Nucleus accumbens (tissue), 56 donors: Measurements from ENCODE around the gene CROCC2.

Experiments used
- DNase-seq, 56 donors: peaks; one replicate each; lab custom pipeline; 2025; lab: John Stamatoyannopoulos, UW

CROCC2 gene

GRCh38 chr2:240904216-240905175 is 1.6 kb upstream of the CROCC2 start:
- DNase-seq: no peak

GRCh38 chr2:240905176-240905781 is 857 bp upstream of the CROCC2 start:
- DNase-seq: no peak

- no peak for DNase-seq
Measured at GRCh38 chr2:240906911-240907590, 915 bp downstream of the CROCC2 start.

- no peak for DNase-seq
Measured at GRCh38 chr2:240909216-240909974, 3.3 kb downstream of the CROCC2 start.

- no peak for DNase-seq
Measured at GRCh38 chr2:240911641-240912265, 5.6 kb downstream of the CROCC2 start.

- DNase-seq: no peak
Measured at GRCh38 chr2:240912878-240913809, 7.0 kb downstream of the CROCC2 start.

- DNase-seq: peak in 38 of 56 donors; percentile 3 to 70 (median 30)
Measured at GRCh38 chr2:240913810-240914644, 7.9 kb downstream of the CROCC2 start.

- no peak for DNase-seq
Measured at GRCh38 chr2:240914645-240915525, 8.7 kb downstream of the CROCC2 start.

- DNase-seq: peak in 1 of 56 donors; percentile 17
Measured at GRCh38 chr2:240915526-240916341, 9.6 kb downstream of the CROCC2 start.

GRCh38 chr2:240916571-240917008 is 10.5 kb downstream of the CROCC2 start:
- DNase-seq: peak in 6 of 56 donors; percentile 11 to 41 (median 24)

GRCh38 chr2:240917009-240917683 is 11.0 kb downstream of the CROCC2 start:
- no peak for DNase-seq

GRCh38 chr2:240917684-240918257 is 11.6 kb downstream of the CROCC2 start:
- DNase-seq: no peak

- no peak for DNase-seq
Measured at GRCh38 chr2:240918258-240919091, 12.3 kb downstream of the CROCC2 start.

- no peak for DNase-seq
Measured at GRCh38 chr2:240919161-240919781, 13.1 kb downstream of the CROCC2 start.
